NCI-H1694 (cell line): ENCODE results near the gene HAAO.
A peak's percentile ranks its signal among the peaks of the same experiment; 100 is the strongest.
"Not testable (repeated sequence)": the region's sequence is repeated elsewhere in the genome, so short reads cannot be mapped to it uniquely, and the experiment has no call there.

Experiments used
- DNase-seq: peaks from one replicate; lab custom pipeline; 2025; lab: John Stamatoyannopoulos, UW

HAAO gene

DNA sequence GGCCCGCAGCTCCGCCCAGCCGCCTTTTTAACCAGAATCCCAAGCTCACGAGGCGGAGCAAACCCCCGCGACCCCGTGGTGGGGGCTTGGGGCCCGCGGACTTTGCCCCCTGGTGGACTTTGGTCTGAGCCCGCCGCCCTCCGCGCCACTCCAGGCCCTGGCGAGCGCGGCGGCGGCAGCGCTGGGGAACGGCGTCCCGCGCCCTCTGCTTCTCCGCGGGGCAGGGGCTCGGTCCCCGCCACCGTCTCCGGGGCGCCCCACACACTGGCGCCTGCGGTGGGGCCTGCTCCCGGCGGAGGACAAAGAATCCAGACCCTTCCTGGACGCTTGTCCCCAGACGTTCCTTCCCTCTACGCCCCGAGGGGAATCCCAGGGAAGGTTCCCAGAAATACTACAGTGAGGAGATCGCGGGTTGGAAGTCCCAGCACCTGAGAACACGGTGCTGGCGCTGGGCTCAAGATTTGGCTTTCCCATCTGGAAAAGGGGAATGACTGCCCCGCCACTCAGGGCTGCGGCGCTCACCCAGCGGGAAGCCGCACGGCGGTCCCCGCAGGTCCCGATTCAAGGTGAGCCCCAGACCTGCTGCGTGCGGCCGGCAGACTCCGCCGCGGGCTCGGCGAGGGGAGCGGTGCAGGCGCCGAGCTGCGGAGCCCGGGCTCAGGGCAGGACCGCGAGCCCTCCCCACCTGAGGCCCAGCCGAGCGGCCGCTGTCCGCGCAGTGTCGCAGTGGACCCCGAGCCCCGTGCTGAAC is at the start of gene HAAO:
TSS of gene HAAO (minus strand) at position 1 of the 751 bp plus-strand sequence. CDS start 47 bp downstream, outside the sequence.
- no peak for DNase-seq

DNA sequence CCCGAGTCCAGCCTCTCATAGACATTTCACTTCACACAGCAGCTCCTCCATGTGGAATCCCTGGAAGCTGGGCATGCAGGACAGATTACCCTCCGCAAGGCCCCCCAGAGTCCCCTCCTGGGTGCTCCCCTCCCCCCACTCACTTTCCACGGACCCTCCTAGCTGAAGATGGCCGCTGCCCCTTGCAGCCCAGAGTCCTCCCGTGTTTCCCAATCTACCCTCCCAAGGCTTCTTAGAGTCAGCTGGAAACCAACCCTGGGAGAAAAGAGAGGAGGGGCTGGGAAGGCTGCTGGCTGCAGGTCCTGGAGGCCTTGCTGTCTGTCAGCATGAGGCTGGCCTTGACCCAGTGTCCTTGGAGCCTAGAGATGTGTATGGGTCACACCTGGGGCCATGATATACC is 49.0 kb upstream of the HAAO start:
- DNase-seq: no peak

DNA sequence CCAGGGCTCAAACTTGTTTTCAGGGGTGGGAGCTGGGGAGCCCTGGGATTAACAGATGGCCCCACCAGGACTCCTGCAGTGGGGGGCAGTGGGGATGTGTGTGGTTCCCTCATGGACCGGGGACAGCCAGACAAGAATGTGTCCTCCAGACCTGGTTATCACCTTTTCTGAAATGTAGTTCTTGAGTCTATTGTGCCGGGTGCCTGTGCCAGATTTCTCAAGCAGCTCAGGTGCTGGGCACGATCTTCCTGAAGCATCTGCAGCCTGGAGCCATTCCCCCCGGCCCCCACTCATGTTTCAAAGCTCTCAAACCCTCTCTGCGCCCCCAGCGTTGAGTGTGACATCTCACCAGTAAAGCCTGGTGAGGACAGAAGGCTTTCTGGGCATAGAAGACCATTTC is 48.4 kb upstream of the HAAO start:
- DNase-seq: no peak

DNA sequence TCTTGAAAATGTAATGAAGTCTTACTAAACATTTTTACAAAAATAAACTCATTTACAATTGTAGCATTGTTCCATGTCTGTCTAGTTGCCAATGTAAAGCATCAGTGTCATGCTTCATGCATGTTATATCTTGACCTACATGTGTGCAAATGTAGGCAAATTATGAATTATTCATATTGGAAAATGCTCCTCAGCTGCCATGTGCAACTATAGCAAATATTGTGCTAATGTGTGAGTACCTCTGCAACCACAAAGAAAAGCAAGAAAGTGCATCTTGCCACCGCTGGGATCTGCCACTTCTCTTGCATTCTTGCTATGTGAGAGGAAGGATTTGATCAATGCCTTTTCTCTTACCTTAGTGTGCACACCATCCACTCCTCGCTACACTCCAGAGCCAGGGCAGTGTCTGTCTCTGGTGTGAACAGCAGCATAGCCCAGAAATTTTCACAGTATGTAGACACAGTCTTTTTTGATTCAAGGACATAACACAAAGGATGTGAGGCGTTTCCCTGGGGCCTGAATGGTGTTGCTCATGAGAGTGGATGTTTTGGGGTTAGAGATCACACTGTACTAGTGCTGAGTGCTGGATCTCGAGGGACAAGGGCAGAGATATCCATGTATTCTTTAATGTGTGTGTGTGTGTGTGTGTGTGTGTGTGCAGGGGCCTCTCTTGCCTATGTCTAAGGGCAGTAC is 47.6 kb upstream of the HAAO start:
- no peak for DNase-seq

DNA sequence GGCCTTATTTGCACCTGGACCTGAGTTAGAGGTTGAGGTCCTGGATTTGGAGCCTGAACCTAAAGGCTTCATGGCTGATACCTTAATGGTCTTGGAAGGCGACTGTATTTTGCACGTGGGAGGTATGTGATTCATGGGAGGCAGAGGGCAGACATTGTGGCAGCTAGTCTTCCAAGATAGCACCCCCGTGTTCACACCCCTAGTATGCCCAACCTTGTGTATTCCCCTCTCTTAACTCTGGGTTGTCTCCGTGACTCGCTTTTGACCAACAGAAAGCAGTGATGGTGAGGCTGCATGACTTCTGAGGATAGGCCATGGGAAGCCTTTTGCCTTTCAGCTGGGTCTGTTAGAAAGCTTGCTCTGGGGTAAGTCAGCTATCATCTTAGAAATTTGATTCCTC is 45.8 kb upstream of the HAAO start:
- DNase-seq: no peak

DNA sequence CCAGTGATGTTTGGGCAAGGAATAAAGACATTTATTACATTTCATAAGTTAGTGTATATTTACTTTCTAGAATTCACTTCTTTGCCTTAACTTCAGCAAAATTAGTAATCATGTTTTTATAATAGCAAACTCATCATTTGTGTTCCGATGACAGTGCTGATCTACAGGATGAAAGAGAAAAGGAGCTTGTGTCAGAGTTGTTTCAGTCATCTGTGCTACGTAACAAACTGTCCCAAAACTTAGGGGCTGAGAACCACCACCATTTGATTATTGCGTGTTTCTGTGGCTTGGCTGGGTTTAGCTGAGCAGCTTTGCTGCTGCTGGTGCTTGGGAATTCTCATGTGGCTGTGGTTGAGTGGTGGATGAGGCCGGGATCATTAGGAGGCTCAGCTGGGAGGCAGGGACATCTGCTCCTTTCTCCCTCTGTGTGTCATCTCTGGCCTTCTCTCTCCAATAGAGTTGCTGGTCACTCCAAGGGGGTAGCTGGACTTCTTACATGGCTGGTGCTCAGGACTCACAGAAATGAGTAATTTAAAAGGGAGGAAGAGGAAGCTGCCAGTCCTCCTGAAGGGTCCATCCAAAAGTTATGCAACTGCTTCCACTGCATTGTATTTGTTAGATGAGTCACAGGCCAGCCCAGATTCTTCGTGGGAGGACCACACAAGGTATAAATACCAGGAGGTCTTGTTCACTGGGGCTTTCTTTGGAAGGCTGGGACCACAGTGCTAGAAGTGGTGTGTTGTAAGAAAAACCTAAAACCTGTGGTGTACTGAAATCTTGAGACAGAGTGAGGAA is 43.4 kb upstream of the HAAO start:
- no peak for DNase-seq

DNA sequence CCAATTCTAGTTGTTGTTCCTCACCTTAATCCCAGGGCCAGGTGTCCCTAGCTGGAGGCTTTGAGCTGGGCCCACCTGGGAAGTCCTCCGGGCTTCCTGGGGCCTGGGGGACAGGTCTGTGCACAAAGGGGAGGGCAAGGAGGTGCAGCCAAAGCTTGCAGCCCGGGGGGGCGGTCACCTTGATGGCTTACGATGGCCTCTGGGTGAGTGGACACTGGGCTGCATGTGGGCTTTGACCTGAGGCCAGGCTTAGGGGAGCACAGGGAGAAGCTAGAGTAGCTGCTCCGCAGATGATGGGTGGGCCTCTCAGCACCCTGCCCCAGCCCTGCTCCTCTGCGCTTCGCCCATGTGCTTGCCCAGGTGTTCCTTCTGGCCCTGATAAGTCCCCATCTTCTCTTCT is 41.8 kb upstream of the HAAO start:
- DNase-seq: no peak

DNA sequence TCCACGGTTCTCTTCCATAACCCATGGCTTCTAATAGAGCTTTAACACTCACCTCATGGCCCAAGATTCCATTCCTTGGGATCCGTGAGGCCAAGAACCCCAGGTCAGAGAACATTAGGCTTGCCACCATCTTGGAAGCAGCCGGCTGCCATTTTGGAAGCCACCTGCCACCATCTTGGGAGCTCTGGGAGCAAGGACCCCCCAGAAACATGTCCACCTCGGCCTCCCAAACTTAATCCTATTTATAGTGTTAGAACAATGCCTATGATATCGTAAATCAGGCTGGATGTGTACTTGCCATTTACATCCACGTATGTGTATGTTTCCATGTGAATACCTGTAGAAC is 39.9 kb upstream of the HAAO start:
- DNase-seq: no peak

DNA sequence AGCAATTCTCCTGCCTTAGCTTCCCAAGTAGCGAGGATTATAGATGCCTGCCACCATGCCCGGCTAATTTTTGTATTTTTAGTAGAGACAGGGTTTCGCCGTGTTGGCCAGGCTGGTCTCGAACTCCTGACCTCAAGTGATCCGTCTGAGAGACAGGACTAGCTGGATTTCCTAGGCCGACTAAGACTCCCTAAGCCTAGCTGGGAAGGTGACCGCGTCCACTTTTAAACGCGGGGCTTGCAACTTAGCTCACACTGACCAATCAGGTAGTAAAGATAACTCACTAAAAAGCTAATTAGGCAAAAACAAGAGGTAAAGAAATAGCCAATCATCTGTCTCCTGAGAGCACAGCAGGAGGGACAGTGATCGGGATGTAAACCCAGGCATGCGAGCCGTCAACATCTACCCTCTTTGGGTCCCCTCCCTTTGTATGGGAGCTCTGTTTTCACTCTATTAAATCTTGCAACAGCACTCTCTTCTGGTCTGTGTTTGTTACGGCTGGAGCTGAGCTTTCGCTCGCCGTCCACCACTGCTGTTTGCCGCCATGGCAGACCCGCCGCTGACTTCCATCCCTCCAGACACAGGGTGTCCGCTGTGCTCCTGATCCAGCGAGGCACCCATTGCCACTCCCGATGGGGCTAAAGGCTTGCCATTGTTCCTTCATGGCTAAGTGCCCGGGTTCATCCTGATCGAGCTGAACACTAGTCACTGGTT is 39.3 kb upstream of the HAAO start:
- DNase-seq: not testable (repeated sequence)

DNA sequence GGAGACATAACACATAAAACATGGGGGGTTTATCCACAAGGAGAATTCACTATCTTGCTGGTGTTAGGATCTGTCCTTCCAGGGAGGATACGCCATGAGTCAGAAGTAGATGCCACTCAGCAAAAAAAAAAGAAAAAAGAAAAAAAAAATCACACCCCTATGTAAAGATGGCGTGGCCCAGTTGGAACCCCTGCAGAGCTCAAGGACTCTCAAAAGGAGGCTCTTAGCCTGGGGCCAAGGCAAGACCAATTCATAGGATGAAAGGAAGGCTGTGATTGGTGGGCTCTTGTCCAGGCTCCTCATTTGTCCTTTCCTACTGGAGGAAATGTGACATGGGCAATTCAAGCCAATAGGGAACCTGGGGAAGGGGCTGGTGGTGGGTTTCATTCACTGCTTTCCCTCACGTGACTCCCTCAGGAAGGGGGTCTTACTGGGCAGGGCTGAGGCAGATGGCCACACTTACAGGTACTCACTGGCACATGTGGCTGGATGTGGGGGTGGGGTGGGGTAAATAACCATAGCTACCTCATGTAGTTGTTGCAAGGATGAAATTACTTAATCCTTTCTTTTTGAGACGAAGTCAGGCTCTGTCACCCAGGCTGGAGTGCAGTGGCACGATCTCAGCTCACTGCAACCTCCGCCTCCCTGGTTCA is 38.7 kb upstream of the HAAO start:
- DNase-seq: no peak

DNA sequence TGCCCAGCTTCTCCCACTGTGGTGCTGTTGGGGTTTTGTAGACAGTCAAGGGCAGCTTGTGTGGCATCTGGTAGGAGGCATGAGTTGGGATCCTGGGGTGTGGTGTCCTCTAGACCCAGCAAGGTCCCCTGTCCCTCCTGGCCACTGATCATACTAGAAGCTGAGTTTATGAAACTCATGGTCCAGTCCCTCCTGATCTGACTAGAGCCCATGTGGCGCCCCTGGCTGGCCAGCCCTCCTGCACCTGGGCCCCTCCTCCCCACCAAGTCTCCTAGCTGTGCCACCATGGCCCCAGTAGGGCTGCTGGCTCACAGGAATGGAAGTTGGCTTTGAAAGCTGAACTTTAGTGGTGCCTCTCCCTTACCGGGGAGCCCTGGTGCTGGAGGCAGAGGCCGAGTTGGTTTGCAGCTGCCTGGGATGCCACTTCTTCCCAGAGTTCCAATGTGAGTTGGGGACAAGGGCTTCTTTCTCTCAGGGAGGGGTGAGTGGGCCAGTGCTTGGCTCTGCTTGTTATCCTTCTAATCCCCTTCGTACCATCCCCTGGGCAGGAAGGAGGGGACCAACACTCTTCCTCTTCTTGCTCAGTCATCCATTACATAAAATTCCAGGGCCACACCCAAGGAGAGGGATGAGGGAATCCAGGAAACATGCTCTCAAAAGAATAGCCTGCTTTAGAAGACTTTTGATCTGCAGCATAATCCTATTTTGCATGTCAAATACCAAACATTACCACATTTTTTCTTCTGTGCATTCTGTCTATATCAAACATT is 37.5 kb upstream of the HAAO start:
- DNase-seq: no peak

DNA sequence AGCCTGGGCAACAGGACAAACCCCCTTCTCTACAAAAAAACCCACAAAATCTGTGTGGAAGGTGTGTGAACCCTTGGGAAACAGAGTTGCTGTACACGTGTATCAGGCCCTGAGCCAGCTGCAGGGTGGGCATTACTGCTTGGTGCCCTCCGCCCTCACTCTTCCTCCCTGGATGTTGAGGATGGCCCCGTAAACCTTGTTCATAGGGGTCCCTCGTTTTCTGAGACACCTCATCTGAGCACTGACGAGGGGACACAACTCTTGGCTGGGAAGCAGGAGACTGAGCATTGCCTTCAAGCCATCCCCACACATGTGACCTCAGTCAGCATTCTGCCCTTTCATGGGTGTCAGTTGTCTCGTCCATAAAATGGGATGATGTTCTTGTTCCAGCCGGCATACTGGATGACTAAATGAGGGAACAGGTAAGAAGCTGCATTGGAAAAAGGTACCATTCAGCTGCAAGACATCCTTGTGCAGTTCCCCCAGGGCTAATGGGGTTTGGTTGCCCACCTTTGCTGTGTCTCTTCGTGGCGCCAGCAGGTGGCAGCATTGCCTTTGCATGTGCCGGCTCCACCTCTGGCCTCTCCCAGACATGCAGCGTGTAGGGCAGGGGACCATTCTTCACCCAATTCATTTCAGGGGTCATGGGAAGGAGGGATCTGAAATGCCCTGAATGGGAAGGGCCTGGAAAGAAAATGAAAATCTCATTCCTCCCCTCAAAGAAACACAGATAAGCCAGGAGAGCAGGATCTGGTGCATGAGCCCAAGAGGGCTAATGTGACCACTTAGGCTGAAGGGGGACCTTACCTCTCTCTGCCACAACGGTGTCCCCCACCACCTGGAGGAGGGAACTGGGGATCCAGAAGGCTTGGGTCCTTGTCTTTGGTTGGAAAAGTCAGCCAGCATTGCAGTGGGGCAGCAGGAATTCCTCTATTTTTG is 36.4 kb upstream of the HAAO start:
- peak; percentile 40 for DNase-seq

DNA sequence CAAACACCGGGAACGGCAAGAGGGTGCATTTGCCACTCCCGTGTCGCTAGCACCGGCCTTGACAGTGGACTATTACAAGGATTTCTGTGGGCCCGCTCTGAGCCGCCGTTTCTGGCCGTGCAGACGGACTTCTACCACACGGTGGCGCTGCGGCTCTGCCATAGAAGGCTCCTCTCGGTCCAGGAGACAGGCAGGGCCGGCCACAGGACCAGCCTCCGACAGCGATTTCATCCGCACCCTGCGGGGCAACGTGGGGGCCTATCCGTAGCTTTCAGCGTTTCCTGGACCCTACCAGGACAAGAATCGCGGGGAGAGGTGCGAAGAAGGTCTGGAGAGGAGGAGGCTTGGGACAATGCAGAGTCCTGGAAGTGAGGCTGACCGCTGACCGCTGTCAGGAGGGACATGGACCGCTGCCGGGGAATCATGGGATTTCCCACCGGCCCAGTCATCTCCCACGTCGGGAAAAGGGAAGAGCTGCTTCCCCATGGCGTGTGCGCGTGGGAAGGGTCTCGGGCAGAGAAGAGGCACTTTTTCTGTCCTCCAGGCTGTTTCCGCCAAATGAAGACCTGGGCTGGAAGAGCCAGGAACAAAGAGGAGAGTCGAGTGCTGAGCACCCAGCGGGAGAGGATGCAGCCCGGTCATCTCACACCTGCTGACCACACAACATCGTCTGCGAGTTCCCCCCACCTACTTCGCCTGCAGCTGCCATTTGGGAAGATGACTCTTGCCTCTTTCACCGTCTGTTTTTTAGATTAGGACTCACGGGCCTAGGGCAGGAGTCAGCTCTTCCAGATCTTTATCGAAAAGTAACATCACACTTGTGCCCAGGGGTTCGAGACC is 35.5 kb upstream of the HAAO start:
- peak; percentile 70 for DNase-seq

DNA sequence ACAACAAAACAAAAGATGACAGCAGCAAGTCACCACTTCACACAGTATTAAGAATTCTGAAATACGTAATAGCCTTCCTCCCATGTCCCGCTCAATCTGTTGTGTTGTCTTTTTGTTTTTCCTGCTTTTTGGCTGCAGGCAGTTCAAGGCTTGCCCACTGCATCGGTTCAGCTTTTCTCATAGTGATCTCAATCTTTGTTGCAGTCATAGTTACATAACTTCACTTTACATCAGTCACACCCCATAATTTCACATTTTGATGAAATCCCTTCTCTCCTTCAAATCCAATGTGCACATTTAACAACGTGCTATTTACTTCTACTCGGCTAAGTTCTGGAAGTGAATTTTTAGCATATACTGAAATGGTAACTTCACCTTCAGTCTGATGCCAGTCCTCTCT is 33.8 kb upstream of the HAAO start:
- DNase-seq: no peak

DNA sequence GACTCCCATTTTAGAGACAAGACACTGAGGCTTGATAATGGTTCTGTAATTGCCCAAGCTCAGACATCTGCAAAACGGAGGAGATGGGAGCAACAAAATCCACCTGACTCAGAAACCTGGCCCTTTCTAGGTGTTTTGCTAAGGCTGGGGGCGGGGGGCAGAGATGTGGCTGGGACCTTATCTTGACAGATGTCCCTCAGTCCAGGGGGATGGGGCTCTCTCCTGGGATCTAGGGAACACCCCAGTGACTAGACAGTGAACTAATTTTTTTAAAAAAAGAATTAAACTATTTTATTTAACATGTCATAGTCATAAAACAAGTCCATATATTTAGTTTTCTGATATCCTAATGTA is 32.0 kb upstream of the HAAO start:
- no peak for DNase-seq

DNA sequence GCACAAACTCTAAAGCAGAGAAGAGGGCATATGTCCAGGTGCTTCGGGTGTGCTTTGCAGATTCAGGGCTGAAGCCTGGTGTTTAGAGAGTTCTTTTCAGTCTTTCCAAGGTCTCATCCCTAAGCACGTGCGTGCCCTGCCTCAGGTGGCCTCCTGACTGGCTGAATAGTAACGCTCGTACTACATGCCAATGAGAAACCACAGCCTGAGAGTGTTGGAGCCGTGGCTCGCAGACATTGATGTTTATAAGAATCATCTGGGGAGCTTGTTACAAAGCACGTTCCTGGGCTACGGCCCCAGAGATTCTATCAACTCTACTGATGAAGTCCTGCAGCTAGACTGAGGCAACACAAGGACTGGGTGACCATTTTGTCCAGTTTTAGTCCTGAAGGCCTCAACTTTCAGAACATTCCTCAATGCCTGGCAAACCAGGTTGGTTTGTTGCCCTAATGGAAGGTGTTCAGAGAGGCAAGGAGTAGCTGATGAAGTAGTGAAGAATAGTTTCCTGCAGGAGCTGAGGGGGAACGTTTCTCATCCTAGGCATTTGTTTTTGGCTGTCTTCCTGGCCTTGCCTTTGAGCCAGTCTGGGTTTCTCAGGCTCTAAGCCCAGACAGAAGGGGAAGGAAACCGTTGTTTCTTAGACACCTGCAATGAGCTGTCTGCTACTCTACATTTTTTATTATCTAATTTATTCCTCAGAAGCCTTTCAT is 31.5 kb upstream of the HAAO start:
- DNase-seq: no peak

DNA sequence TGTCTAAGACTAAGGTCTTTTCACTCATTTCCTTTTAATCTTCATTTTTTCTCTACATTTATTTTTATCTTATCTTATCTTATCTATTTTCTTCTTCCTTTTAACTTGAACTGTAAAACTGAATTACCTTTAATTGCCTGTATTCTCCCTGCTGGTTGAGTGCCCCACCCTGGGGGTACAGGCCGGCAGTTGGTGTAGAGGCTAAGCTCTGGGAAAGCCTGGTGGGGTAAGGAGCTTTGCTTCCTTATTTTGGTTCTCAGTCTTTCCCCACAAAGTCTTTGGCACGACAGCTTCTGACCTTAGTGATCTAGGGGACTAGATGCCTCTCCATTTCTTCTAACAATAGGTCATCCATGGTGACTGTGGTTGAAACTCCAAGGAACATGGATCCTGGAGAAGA is 26.8 kb upstream of the HAAO start:
- no peak for DNase-seq

DNA sequence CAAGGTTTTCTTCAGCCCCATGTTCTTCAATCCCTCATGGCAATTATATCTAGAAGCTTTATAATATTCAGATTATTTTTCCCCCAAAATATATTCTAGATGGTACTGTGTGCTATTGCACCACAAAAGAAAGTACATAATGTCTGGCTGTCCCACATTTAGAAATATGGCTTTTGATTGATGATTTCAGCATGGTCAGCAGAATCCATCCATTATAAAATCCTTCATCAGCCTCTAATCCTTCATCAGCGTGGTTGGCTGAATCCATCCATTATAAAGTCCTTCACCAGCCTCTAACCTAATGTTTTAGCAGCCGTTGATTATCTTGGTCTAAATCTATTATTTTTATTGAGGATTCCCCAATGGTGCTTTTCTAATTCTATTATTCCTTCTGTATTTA is 23.3 kb upstream of the HAAO start:
- no peak for DNase-seq

DNA sequence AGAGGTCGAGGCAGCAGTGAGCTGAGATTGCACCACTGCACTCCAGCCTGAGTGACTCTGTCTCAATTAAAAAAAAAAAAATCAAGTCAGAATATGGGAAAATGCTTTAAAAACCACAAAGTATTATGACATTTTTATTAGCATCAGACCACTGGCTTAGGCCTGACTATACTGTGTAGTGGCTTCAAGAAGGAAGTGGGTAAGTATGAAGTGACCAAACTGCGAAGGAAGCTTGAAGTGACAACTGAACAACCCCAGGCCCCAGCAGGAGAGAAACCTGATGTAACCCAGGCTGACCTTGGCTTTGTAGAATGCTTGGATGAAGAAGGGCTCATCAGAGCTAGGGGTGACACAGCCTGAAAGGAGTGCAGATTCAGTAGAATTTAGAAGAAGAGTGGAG is 21.4 kb upstream of the HAAO start:
- no peak for DNase-seq
